HUES48 (cell line): ENCODE measurements around the gene UGT1A7.

Experiments used
- H3K27ac ChIP-seq: one replicate; pipeline ENCODE4 v1.7.0; 2013; ENCODE audit warnings: low read depth, low read length, inconsistent platforms
- H3K27me3 ChIP-seq: 2 replicates; pipeline ENCODE4 v1.6.1; 2013; ENCODE audit warnings: mild to moderate bottlenecking, low read length; ENCODE audit not compliant: control insufficient read depth, insufficient read depth
- H3K36me3 ChIP-seq: 2 replicates; pipeline ENCODE4 v1.6.1; 2013; ENCODE audit warnings: low read length; ENCODE audit not compliant: control insufficient read depth, insufficient read depth
- H3K4me1 ChIP-seq: 2 replicates; pipeline ENCODE4 v1.6.1; 2013; ENCODE audit warnings: mild to moderate bottlenecking, low read length; ENCODE audit not compliant: control insufficient read depth, insufficient read depth
- H3K4me3 ChIP-seq: 2 replicates; pipeline ENCODE4 v1.5.1; 2013; ENCODE audit warnings: mild to moderate bottlenecking, low read depth, low read length
- H3K9ac ChIP-seq: 2 replicates; pipeline ENCODE4 v1.6.1; 2013; ENCODE audit warnings: mild to moderate bottlenecking, low read depth, low read length, moderate library complexity
- H3K9me3 ChIP-seq: 2 replicates; pipeline ENCODE4 v1.6.1; 2013; ENCODE audit warnings: low read length; ENCODE audit not compliant: control insufficient read depth, insufficient read depth

Gene UGT1A7

GRCh38 chr2:233813236-233814055 lies 131.7 kb downstream of the UGT1A7 start:
- Histone ChIP-seq H3K36me3 (no peaks in the 10 kb centered on the region), H3K27me3 (no peaks in the 10 kb centered on the region)

DNA sequence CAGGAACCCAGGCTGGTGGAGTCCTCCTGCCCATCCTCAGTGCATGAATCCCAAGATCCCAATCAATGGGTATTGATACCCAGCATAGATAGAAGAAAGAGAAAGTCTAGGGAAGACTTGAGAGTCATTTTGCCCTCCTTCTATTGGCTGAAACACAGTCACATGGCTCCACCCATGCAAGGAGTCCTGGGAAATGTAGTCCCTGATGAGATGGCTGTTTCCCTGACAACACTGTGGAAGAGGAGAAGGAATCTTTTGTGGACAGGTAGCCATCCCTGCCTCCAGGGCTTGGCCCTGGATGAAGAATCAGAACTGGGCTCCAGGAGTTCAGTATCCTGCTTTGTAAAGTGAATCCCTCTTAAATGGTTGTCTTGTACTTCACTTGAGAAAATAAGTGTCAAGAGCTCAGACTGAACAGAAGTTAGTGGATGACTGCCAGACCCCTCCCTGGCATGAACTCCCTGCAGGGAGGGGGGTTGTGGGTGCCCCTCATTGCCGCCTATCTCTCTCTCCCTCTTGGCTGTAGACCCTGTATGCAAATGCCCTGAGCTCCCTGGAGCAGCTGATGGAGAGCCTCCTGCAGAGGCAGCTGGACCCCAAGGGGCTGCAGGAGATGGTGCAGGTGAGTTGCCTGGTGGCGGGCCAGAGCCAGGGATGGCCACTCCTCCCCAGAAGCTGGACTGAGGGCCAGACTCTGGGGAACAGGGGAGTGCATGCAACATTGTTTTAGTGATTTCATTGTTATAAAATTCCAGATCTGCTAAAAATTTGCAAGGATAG lies 132.5 kb downstream of the UGT1A7 start:
- H3K36me3 ChIP-seq: no peaks in the 10 kb centered on the region
- H3K4me3 ChIP-seq: no peak overlapping the region
- no peaks in the 10 kb centered on the region for H3K27me3 ChIP-seq
- no peak overlapping the region for H3K9ac ChIP-seq
- peaks cover 8% of the 10 kb centered on the region; the same call in 1 of the 2 replicates for H3K9me3 ChIP-seq
- H3K4me1 ChIP-seq: no peaks in the 10 kb centered on the region
- no peak overlapping the region for H3K27ac ChIP-seq

More at GRCh38 chr2:233813236-233814055, 131.7 kb downstream of the UGT1A7 start:
- no peaks in the 10 kb centered on the region for H3K4me1 ChIP-seq
- H3K9me3 ChIP-seq: peaks cover 8% of the 10 kb centered on the region; the same call in 1 of the 2 replicates
- no peak overlapping the region for H3K9ac ChIP-seq
- no peak overlapping the region for H3K4me3 ChIP-seq
- H3K27ac ChIP-seq: no peak overlapping the region

- no peak overlapping the region for H3K27ac ChIP-seq
- no peak overlapping the region for H3K9ac ChIP-seq
- no peaks in the 10 kb centered on the region for H3K4me1 ChIP-seq
- H3K4me3 ChIP-seq: no peak overlapping the region
- H3K9me3 ChIP-seq: peaks cover 1% of the 10 kb centered on the region; the same call in 1 of the 2 replicates
- H3K36me3 ChIP-seq: no peaks in the 10 kb centered on the region
- H3K27me3 ChIP-seq: no peaks in the 10 kb centered on the region
These were observed 134.2 kb downstream of the UGT1A7 start for GRCh38 chr2:233815861-233816260.

DNA sequence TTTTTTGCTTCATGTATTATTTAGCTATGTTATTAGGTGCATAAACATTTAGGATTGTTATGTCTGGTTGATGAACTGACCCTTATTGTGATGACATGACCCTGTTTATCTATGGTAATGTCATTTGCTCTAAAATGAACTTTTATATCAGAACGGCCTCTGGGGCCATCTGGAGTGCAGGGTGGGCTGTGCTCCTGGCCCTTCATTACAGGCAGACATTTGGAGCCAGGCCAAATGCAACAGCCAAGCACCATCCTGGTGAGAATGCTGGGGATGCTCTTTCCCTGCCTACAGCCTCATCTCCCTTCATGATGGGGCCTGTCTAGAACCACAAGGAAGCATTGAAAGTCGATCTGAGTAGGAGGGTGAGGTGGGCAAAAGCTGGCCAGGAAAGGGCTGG lies 134.6 kb downstream of the UGT1A7 start:
- no peaks in the 10 kb centered on the region for H3K9me3 ChIP-seq
- no peaks in the 10 kb centered on the region for H3K36me3 ChIP-seq
- no peak overlapping the region for H3K27ac ChIP-seq
- no peak overlapping the region for H3K4me3 ChIP-seq
- no peaks in the 10 kb centered on the region for H3K27me3 ChIP-seq
- H3K9ac ChIP-seq: no peak overlapping the region
- no peaks in the 10 kb centered on the region for H3K4me1 ChIP-seq

DNA sequence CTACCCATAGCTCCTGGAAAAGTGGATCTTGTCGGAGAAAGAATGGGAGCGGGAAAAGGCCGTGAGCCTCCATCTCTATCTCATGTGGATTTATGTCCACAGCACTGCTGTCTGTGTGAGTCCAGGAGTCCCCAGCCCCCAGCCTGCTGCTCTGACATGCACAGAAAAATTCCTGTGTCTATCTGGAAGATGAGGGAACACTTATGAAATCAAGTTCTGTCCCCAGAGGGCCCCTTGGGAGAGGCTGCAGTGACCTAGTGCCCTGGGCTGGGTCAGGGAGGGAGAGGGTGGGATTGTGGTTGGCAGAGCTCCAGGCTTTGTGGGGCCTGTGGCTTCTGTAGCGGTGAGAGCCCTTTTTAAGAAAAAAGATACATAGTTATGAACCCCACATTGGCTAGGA lies 135.1 kb downstream of the UGT1A7 start:
- H3K27ac ChIP-seq: no peak overlapping the region
- no peak overlapping the region for H3K9ac ChIP-seq
- no peaks in the 10 kb centered on the region for H3K27me3 ChIP-seq
- no peak overlapping the region for H3K4me3 ChIP-seq
- H3K9me3 ChIP-seq: no peaks in the 10 kb centered on the region
- H3K4me1 ChIP-seq: no peaks in the 10 kb centered on the region
- H3K36me3 ChIP-seq: no peaks in the 10 kb centered on the region

DNA sequence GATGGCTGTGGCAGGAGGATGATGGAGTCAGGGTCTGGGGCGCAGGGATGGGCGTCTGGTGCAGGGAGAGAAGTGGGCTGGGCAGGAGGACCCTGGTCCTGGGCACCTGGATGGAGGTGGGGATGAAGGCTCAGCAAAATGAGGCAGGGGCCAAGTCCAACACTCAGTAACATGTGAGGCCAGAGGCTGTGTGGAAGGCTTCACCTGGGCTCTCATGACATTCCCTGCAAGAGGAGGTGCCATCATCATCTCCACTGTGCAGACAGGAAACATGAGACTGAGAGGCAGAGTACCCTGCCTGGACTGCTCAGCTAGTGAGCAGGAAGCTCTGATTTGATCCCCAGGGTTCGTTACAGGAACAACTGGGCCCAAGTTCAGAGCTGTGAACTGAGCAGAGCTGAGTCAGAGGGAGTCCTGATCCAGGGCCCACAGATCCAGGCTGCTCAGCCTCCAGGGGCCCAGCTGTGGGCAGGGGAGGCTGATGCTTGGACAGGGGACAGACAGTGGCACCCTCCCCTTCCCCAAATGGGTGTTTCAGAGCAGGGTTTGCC lies 135.7 kb downstream of the UGT1A7 start:
- Histone ChIP-seq H3K4me1 (no peaks in the 10 kb centered on the region), H3K9ac (no peak overlapping the region), H3K27me3 (no peaks in the 10 kb centered on the region)

DNA sequence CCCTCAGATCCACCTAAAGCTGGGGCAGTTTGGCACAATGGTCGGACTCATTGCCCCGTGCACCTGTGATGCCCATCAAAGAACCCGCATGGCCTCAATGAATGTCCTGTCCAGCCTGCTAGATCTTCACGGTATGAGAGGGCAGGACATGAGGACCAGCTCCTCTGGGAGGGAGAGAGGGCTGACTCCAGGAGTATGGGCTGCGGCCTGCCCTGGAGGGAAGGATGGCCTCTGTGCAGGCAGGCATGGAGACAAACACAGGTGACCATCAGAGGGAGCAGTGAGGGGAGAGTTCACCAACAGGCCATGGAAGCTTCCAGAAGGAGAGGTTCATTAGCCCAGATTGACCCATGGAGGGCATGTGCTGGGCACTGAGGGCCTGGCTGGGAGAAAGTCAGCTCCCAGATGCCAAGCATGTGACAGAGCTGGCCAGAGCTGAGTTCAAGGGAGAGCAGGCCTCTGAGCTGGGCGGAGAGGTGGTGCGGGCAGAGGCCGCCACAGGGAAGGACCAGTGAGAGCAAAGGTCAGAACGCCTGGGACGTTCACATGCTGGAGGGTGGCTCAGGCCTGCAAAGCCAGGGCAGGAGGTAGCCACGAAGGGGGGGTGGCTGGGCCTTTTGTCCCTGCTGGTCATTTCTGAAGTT lies 136.4 kb downstream of the UGT1A7 start:
- H3K4me1 ChIP-seq: no peaks in the 10 kb centered on the region
- H3K27ac ChIP-seq: no peak overlapping the region
- no peak overlapping the region for H3K4me3 ChIP-seq
- H3K9ac ChIP-seq: no peak overlapping the region
- no peaks in the 10 kb centered on the region for H3K27me3 ChIP-seq
- H3K9me3 ChIP-seq: no peaks in the 10 kb centered on the region
- H3K36me3 ChIP-seq: no peaks in the 10 kb centered on the region

More for the DNA sequence above, 135.7 kb downstream of the UGT1A7 start:
- Histone ChIP-seq H3K4me3 (no peak overlapping the region), H3K9me3 (no peaks in the 10 kb centered on the region), H3K36me3 (no peaks in the 10 kb centered on the region), H3K27ac (no peak overlapping the region)

GRCh38 chr2:233818639-233819621 lies 137.2 kb downstream of the UGT1A7 start:
- Histone ChIP-seq H3K27me3 (no peaks in the 10 kb centered on the region), H3K4me3 (no peak overlapping the region), H3K27ac (no peak overlapping the region), H3K9ac (no peak overlapping the region), H3K4me1 (no peaks in the 10 kb centered on the region), H3K36me3 (no peaks in the 10 kb centered on the region), H3K9me3 (no peaks in the 10 kb centered on the region)

- Histone ChIP-seq H3K36me3 (no peaks in the 10 kb centered on the region), H3K27ac (no peak overlapping the region), H3K4me3 (no peak overlapping the region), H3K27me3 (no peaks in the 10 kb centered on the region), H3K9ac (no peak overlapping the region), H3K9me3 (no peaks in the 10 kb centered on the region), H3K4me1 (no peaks in the 10 kb centered on the region)
These were observed 138.4 kb downstream of the UGT1A7 start for GRCh38 chr2:233819884-233820773.
